Retinal pigment epithelial cell (primary cell): ENCODE results near the gene RHOBTB1.

Experiments used
- DNase-seq: peaks from one replicate; pipeline ENCODE4 v3.0.0-alpha.2; 2010; ENCODE audit warnings: low read depth
- H3K4me3 ChIP-seq: 2 replicates; pipeline ENCODE4 v1.5.1; 2011; ENCODE audit warnings: mild to moderate bottlenecking, low read length, control low read depth, moderate library complexity
- CTCF ChIP-seq: conservative IDR thresholded peaks from 2 replicates; pipeline ENCODE4 v1.5.1; 2011; ENCODE audit warnings: low read depth, low read length, control low read depth, inconsistent platforms

The RHOBTB1 gene

GRCh38 chr10:60920479-60920878 lies 23.5 kb downstream of the RHOBTB1 start:
- no peak overlapping the region for H3K4me3 ChIP-seq
- DNase-seq: no peak
- TF ChIP-seq CTCF: no peak

GRCh38 chr10:60919551-60919950 lies 24.4 kb downstream of the RHOBTB1 start:
- no peak overlapping the region for H3K4me3 ChIP-seq
- TF ChIP-seq CTCF: no peak
- DNase-seq: no peak

GRCh38 chr10:60917331-60918280 lies 26.4 kb downstream of the RHOBTB1 start:
- DNase-seq: no peak
- TF ChIP-seq CTCF: no peak
- H3K4me3 ChIP-seq: no peak overlapping the region

GRCh38 chr10:60916025-60916424 lies 28.0 kb downstream of the RHOBTB1 start:
- DNase-seq: no peak
- TF ChIP-seq CTCF: peak; percentile 23
- H3K4me3 ChIP-seq: no peak overlapping the region

- peak; percentile 74 for DNase-seq
- H3K4me3 ChIP-seq: no peak overlapping the region
- no peak for TF ChIP-seq CTCF
Measured at GRCh38 chr10:60914690-60915141, 29.3 kb downstream of the RHOBTB1 start.

- no peak for TF ChIP-seq CTCF
- no peak overlapping the region for H3K4me3 ChIP-seq
- DNase-seq: no peak
Measured at GRCh38 chr10:60913657-60914056, 30.3 kb downstream of the RHOBTB1 start.

GRCh38 chr10:60913071-60913470 lies 30.9 kb downstream of the RHOBTB1 start:
- no peak for TF ChIP-seq CTCF

More at GRCh38 chr10:60913071-60913470, 30.9 kb downstream of the RHOBTB1 start:
- H3K4me3 ChIP-seq: no peak overlapping the region
- no peak for DNase-seq
